Adrenal gland (tissue), 12 donors: ENCODE measurements around the gene TRPC6. TPM values are rescaled to one million over a fixed set of nuclear protein-coding genes. Genes with fewer than 3 reads are reported as not detected.
A peak's percentile ranks its signal among the peaks of the same experiment; 100 is the strongest.

ENCODE experiments used
- DNase-seq, 7 donors: peaks; one replicate each; pipeline ENCODE4 v3.0.0-alpha.2; 2019 to 2020
- H3K27ac ChIP-seq, 5 donors: fragments of 200-600 bp; sonication (generic) in 4 of 5; 1 replicate in 3 of 5; 2 replicates in 2 of 5; pipeline versions ENCODE4 v1.5.1 to v1.8.0; 2016 to 2020; ENCODE audit warnings: mild to moderate bottlenecking in 1 of 5
- H3K27me3 ChIP-seq: fragments of 200-600 bp; 2 replicates; pipeline ENCODE4 v1.8.0; 2021
- H3K36me3 ChIP-seq, 2 donors: fragments of 200-600 bp; replicated peaks in 1 of 2; 1 replicate in 1 of 2; 2 replicates in 1 of 2; pipeline versions ENCODE4 v1.5.1 to v1.8.0; 2018 to 2022
- H3K4me1 ChIP-seq, 2 donors: fragments of 200-600 bp; replicated peaks in 1 of 2; 1 replicate in 1 of 2; 2 replicates in 1 of 2; pipeline versions ENCODE4 v1.5.1 to v1.8.0; 2018 to 2021
- H3K4me3 ChIP-seq, 4 donors: fragments of 200-600 bp; sonication (generic) in 3 of 4; one replicate each; pipeline ENCODE4 v1.5.1; 2016 to 2018
- H3K9me3 ChIP-seq, 3 donors: fragments of 200-600 bp; sonication (generic) in 1 of 3; replicated peaks in 1 of 3; 1 replicate in 2 of 3; 2 replicates in 1 of 3; pipeline versions ENCODE4 v1.5.1 to v1.8.0; 2016 to 2021
- CTCF ChIP-seq, 6 experiments: fragments of 450-650 bp in 4 of 6; fragments of 200-600 bp in 2 of 6; sonication (generic) in 1 of 6; IDR thresholded peaks; 1 replicate in 5 of 6; 2 replicates in 1 of 6; pipeline versions ENCODE4 v1.5.1 to v1.8.0; 2016 to 2021; ENCODE audit warnings: antibody characterized with exemption in 6 of 6, mild to moderate bottlenecking in 2 of 6, moderate library complexity in 1 of 6
- POLR2A ChIP-seq, 2 donors: fragments of 450-650 bp; IDR thresholded peaks; one replicate each; pipeline ENCODE4 v1.6.1; 2017; ENCODE audit warnings: antibody characterized with exemption in 2 of 2, mild to moderate bottlenecking in 2 of 2, moderate library complexity in 1 of 2
- WGBS, 4 donors: extraction: QIAGEN DNeasy Blood & Tissue Kit in 2 of 4; methylation state at CpG; one replicate each; pipeline versions ENCODE4 v1.1.5 to v1.1.7; 2013 to 2017; 5-methylcytosine and 5-hydroxymethylcytosine counted together
- intact Hi-C, 2 donors: fragments of 100-400 bp; cut with DNase I; formaldehyde crosslinking; loops; one replicate each; pipeline versions ENCODE4 v1.14.1 to v1.15.0; 2022 to 2023
- microRNA-seq, 3 donors: library from miRNA; unstranded; fragments of <30 nt; microRNA quantifications; one replicate each; pipeline ENCODE4, GENCODE V29; 2017 to 2020
- polyA plus RNA-seq, 3 donors: library from polyadenylated mRNA; stranded (reverse); fragments of 200-250 nt in 2 of 3; fragments of 350-450 nt in 1 of 3; fragmentation: Illumina TruSeq in 1 of 3; extraction: RNeasy Lipid Tissue Mini Kit (QIAGEN cat#74804) in 1 of 3; gene quantifications; one replicate each; pipeline ENCODE4 v1.2.3, GENCODE V29; 2013 to 2014
- small RNA-seq, 2 donors: library from RNA; depleted of rRNA; stranded (forward); fragments of <200 nt; gene quantifications; one replicate each; pipeline ENCODE3, GENCODE V24; 2016
- total RNA-seq, 9 donors: library from RNA; depleted of rRNA in 4 of 9; stranded (reverse); fragments of >200 nt in 4 of 9; fragments of 120-200 nt in 1 of 9; fragmentation: NEBNext Ultra II Directional in 1 of 9; extraction: Animal tissue kit (Norgen Biotek cat#: 25700) in 1 of 9; gene quantifications; one replicate each; pipeline versions ENCODE4 v1.1.0 to v1.2.4, GENCODE V29; 2013 to 2023
- donor health status: healthy with polysubstance abuse.
- donor health status: Bipolar disorder and iron deficiency.
- donor health status: DM: yes; HTN: yes; CAD: no.
- donor health status: DM: no; HTN: no; CAD: no.
- donor health status: DM: no; HTN: no; CAD: no.
- donor health status: DM: yes; HTN: yes; CAD: no.

The TRPC6 gene
- total and polyA plus RNA-seq, 12 donors, result 0.24 to 2.8 (median 0.55) TPM; not detected in 1

- WGBS, 4 donors, result 70 to 84% (median 75%) methylated on average over 4 of the region's 4 CpGs
- TF ChIP-seq POLR2A (IDR thresholded peaks at IDR 0.05), result no peak
These were observed 150.7 kb downstream of the TRPC6 start for GRCh38 chr11:101433151-101433550.

GRCh38 chr11:101429703-101430540, 153.9 kb downstream of the TRPC6 start:
- Histone ChIP-seq H3K36me3 (no peaks in the 10 kb centered on the region), H3K4me3 (no peak overlapping the region), H3K27me3 (no peaks in the 10 kb centered on the region), H3K4me1 (no peaks in the 10 kb centered on the region), H3K9me3 (peaks cover 0 to 9% (median 0%) of the 10 kb centered on the region in 3 donors), H3K27ac (no peak overlapping the region)
- TF ChIP-seq CTCF (IDR thresholded peaks at IDR 0.05) (no peak), POLR2A (IDR thresholded peaks at IDR 0.05) (no peak)
- 56 to 68% (median 65%) methylated on average over 1 to 2 of the region's 2 CpGs for WGBS, 4 donors
- intact Hi-C loops, result loop anchor here in 1 of 2 donors (10.0 kb wide), 1 partner anchor 455 kb away; no protein-coding TSS in a partner anchor
- no peak for DNase-seq

More at GRCh38 chr11:101433151-101433550, 150.7 kb downstream of the TRPC6 start:
- Histone ChIP-seq H3K9me3 (peaks cover 0 to 9% (median 0%) of the 10 kb centered on the region in 3 donors), H3K4me3 (no peak overlapping the region), H3K27me3 (no peaks in the 10 kb centered on the region), H3K4me1 (no peaks in the 10 kb centered on the region), H3K36me3 (no peaks in the 10 kb centered on the region), H3K27ac (no peak overlapping the region)
- intact Hi-C loops, result loop anchor here in 1 of 2 donors (10.0 kb wide), 1 partner anchor 458 kb away; no protein-coding TSS in a partner anchor
- no peak for DNase-seq

GRCh38 chr11:101428918-101429317, 154.9 kb downstream of the TRPC6 start:
- peaks cover 0 to 9% (median 0%) of the 10 kb centered on the region in 3 donors for H3K9me3 ChIP-seq
- intact Hi-C loops, result no loop called here
- DNase-seq, result no peak
- 73 to 100% (median 97%) methylated on average over 1 of the region's 1 CpG for WGBS, 4 donors
- TF ChIP-seq CTCF (IDR thresholded peaks at IDR 0.05), result peak in 3 of 6 experiments; percentile 23 to 28 (median 24)
- no peak for TF ChIP-seq POLR2A (IDR thresholded peaks at IDR 0.05)
- no peak overlapping the region for H3K4me3 ChIP-seq
- no peaks in the 10 kb centered on the region for H3K4me1 ChIP-seq
- no peaks in the 10 kb centered on the region for H3K36me3 ChIP-seq
- H3K27ac ChIP-seq, result no peak overlapping the region
- H3K27me3 ChIP-seq, result no peaks in the 10 kb centered on the region

- H3K9me3 ChIP-seq, result no peaks in the 10 kb centered on the region
- WGBS, 4 donors, result 61 to 83% (median 75%) methylated on average over 2 of the region's 2 CpGs
- no peaks in the 10 kb centered on the region for H3K4me1 ChIP-seq
- intact Hi-C loops, result no loop called here
- no peak overlapping the region for H3K4me3 ChIP-seq
- no peak overlapping the region for H3K27ac ChIP-seq
- H3K27me3 ChIP-seq, result no peaks in the 10 kb centered on the region
- no peak for TF ChIP-seq POLR2A (IDR thresholded peaks at IDR 0.05)
- TF ChIP-seq CTCF (IDR thresholded peaks at IDR 0.05), result no peak
- no peak for DNase-seq
- H3K36me3 ChIP-seq, result no peaks in the 10 kb centered on the region
These were observed 176.5 kb downstream of the TRPC6 start for GRCh38 chr11:101407324-101407723.

Small RNAs within 50 kb of the gene (microRNA-seq; reads per million reads assigned to microRNA genes)
- 0 to 0.89 (median 0) reads per million in 3 donors for gene MIR3920

Small RNAs within 50 kb of the gene (small RNA-seq; reads per million reads assigned to genes)
- gene MIR3920, result 0 reads per million in 2 donors
